CD4-positive, alpha-beta T cell treated with Interferon gamma for 1 hour (primary cell): ENCODE measurements around the gene CEP164.

Experiments used
- DNase-seq: peaks from one replicate; pipeline ENCODE4 v3.0.0-alpha.2; 2020

Gene CEP164

DNA sequence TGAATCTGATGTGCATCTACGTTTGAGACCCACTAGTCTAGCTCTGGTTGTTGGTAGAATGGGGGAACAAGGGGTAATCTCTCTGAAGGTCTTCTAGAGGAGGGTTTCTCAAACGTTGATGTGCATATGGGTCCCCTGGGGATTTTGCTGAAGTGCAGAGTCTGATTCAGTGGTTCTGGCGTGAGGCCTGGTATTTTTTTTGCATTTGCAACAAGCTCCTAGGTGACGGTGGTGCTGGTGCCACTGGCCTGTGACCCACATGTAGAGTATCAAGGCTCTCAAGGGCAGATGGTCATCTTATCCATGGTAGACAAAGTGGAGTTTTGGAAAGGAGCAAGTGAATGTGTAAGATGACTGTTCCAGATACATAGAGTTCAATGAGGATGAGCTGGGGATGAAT lies 97.1 kb downstream of the CEP164 start:
- no peak for DNase-seq

DNA sequence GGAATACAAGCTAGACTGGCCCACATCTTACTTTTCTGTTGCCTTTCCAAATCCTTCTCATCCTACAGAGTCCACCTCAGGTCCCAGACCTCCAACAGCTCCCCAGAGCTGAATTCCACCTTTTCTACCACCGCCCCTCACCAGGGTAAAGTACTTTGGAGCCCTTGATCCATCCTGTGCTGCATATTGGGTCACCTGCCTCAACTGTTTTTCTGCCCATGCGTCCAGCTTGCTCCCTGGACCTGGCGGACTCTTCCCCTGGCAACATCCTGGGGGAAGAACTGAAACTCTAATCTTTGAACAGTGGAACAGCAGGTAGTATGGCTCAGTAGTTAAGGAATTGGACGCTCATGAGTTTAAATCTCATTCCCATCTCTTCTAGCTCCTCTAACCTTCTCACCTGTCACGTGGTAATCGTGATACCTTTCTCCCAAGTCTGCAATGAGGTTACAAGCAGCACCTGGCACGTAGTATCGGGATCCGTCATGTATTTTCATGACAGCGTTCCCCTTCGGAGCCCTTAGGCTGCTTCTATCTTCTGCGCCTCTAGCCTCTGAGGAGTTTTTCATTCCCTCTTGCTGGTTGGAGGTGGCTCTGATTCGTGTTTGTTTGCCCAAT lies 98.1 kb downstream of the CEP164 start:
- no peak for DNase-seq

DNA sequence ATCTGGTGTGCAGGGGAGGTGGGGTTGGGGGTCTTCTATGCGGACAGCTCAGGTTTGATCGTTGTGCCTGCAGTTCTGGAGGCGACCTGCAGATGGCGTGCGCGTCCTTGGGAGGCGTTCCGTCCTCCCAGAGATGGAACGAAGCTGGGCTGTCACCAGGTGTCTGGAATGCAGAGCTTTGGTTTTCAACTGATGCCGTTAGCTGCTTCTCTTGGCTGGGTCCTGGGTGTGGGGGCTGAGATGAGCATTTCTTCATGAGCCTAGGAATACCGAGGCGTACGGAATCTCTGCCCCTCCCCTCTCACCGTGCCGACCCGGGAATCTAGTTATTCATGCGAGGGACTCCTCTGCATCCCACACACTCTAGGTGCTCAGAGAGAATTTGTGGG lies 98.6 kb downstream of the CEP164 start:
- DNase-seq = peak; percentile 36

DNA sequence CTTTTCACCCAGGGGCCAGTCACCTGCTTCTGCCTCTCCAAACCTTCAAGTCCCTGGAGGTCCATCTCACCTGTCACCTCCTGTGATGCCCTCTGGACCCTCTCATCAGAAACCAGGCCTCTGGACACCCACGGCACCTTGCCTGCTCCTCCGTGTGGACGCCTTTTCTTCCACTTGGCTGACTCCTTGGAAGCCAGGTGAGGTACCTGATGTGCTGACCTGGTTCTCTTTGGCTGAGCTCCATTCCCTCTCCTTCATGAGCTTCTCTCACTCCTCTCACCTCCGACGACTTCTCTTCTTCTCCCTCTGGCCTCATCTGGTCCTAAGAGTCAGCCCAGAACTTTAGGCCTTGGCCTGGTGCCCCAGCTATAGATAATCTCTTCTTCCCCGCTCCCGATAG lies 99.3 kb downstream of the CEP164 start:
- DNase-seq = no peak

- DNase-seq = no peak
Observed at GRCh38 chr11:117427356-117427874, 99.8 kb downstream of the CEP164 start.

- DNase-seq = no peak
Observed at GRCh38 chr11:117428186-117428855, 100.7 kb downstream of the CEP164 start.

DNA sequence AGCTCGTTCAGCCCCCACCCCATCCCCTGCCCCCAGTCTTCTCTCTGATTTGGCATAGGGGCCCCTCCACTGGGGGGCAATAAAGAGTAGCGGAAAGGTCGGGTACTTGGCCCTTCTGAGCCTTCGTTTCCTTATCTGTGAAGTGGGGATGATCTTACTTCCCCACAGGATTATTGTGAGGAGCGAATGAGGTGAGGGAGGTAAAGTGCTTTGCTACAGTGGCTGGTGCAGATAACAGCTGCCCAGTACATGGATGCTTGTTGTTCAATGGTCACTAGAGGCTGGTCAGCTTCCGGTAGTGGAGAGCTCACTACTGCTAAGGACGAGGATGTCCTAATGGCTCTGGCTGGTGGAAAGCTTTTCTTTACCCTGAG lies 101.2 kb downstream of the CEP164 start:
- DNase-seq = no peak

GRCh38 chr11:117430293-117430955 lies 102.8 kb downstream of the CEP164 start:
- DNase-seq = no peak

DNA sequence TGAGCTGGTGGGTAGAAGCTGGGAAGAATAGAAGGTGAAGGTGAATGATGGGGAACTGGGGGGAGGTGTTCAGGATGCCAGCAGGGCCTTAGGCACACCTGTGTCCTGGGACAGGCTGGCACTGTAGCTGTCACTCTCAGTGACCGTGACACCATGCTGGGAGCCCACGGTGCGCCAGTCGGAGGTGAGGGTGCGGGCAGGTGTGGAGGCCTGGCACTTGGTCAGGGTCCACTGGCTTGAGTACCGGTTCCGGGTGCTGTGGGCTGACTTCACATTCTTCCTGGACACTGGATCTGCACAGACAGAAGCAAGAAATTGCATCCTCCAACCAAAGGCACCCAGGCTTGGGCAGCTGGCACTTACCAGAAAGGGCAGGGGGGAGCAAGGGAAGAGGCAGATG lies 103.8 kb downstream of the CEP164 start:
- no peak for DNase-seq

GRCh38 chr11:117433717-117434116 lies 106.1 kb downstream of the CEP164 start:
- no peak for DNase-seq

GRCh38 chr11:117434481-117434880 lies 106.8 kb downstream of the CEP164 start:
- DNase-seq = no peak

- DNase-seq = no peak
Observed at GRCh38 chr11:117435326-117435725, 107.7 kb downstream of the CEP164 start.

DNA sequence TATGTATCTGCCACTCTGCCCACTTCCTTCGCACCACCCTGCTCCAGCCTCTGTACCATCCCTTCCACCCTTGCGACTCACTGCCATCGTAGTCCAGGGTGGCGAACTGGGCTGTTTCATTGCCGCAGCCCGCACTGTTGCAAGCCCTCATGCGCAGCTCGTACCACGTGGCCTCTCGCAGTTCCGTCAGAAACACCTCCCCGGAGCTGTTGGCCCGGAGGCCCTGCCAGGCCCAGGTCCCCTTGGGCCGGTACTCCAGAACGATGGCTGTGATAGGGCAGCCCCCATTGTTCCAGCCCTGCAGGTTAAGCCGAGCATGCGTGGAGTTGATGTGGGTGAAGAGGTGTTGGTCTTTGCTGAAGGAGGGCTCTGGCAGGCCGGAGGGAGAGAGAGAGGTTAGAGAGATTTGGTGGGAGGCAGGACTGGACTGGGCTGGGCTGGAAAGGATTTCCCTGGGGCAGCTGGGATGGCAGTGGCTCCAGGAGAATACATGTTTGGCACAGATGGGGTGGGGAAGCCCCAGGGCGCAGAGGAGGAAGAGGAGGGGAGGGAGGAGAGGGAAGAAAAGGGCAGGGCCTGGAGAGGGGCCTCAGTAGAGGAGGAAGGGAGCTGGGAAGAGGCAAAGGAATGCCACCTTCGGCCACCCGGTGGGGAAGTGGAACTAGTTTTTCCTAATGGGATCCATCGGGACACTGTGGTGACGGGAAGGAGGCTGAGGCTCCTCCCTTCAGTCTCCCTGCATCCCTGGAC lies 109.6 kb downstream of the CEP164 start:
- no peak for DNase-seq

- DNase-seq = no peak
Observed at GRCh38 chr11:117437791-117438130, 110.1 kb downstream of the CEP164 start.

- DNase-seq = no peak
Observed at GRCh38 chr11:117438371-117439000, 110.8 kb downstream of the CEP164 start.

GRCh38 chr11:117439256-117439655 lies 111.6 kb downstream of the CEP164 start:
- DNase-seq = no peak

DNA sequence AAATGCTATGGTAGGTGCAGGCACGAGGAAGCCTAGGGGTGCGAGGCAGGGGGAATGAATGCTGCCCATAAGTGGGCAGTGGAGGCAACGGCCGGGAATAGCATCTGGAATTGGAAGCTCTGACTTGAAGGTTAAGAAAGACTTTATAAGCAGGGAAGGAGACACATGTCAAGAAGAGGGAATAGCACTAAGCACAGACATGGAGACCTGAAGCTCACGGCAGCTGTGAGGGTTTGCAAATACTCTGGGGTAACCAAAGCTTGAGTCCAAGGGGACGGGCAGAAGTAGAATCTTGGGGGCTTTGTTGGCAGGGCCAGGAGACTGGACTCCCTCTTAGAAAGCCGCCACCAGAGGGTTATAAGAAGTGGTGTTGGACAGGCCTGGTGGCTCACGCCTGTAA lies 112.6 kb downstream of the CEP164 start:
- no peak for DNase-seq

DNA sequence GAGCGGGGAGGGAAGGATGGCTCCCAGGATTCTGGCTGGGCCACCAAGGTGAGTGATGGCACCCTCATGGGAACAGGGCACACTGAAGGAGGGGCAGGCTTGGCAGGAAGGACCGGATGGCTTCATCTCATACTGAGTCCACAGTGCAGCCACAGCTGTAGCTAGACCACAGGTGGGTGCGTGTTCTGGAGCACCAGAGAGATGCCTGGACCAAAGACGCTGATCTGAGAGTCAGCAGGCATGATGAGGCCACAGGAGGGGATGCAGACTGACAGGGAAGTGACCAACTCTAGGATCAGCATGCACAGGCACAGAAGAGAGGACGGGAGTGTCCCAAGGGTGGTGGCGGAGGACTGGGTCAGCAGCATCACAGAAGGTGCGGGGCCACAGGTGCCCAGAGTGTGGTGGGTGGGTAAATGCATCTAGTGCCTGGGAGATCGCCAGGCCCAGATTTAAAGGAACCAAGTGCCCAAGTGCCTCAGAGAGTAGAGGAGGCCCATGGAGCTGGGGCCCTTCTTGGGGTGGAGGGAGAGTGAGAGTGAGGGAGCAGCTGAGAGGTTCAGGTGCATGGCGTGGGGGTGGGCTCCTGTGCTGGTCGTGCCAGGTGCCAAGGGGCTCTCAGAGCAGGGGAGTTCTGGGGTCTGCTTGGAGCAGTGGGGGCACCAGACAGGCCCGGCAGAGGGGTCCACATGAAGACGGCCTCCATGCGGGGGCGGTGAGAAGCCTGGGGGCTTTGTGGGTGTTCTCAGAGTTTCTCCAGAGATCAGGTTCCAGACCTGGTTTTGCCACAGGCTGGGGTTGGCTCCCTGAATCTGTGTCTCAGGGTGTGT lies 113.7 kb downstream of the CEP164 start:
- no peak for DNase-seq

DNA sequence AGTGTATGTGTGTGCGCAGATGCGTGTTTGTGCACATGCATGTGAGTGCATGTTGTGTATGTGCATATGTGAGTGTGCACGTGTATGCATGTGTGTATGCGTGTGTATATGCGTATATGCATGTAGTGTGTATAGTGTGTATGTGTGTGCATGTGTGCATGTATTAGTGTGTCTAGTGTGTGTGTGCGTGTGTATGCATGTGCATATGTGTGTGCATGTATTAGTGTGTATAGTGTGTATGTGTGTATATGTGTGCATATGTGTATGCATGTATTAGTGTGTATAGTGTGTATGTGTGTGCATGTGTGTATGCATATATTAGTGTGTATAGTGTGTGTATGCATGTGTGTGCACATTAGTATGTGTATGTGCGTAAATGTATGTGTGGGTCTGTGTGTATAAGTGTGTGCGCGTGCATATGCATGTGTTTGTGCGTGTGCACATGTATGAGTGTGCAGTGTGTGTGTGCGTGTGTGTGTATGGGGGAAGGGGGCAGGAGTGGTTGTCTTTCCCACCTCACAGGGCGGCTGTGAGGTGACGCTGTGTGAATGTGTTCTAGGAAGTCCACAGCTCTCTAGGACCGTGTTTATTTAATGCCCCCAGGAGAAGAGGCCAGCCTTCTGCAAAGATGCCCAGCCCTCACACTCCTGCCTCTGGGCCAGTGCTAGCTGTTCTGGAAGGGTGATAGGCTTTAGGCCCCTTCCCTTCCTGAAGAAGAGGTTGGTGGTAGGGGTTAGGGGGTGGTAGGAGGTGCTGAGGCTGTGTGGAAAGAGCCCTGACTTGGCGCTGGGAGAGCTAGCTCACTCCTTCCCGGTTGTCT lies 114.6 kb downstream of the CEP164 start:
- DNase-seq = no peak

- no peak for DNase-seq
Observed at GRCh38 chr11:117442869-117443239, 115.2 kb downstream of the CEP164 start.
